NB4 (cell line): ENCODE measurements around the gene ANKRD28.

ENCODE experiments used
- POLR2A ChIP-seq: IDR thresholded peaks from 2 replicates; pipeline ENCODE4 v1.6.1; 2011; ENCODE audit warnings: mild to moderate bottlenecking; ENCODE audit not compliant: insufficient read length; ENCODE audit errors: extremely low read depth
- TF ChIP-seq, protein P1 (sequence below): IDR thresholded peaks from one replicate; pipeline ENCODE4 v1.5.1; 2012; ENCODE audit warnings: low read depth, low read length

DNA sequence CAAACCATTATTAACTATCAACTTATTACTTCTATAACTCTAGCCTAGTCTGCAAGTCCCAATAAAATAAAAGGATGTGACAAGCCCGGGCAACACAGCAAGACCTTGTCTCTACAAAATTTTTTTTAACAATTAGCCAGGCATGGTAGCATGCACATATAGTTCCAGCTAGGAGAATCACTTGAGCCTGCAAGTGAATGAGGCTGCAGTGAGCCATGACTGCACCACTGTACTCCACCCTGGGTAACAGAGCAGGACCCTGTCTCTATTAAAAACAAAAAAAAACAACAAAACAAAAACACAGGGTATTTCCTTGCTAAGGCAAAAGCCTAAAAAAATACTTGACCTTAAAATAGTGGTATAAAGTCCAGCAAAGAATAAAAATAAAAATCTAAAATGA lies 31.4 kb downstream of the ANKRD28 start:
- TF ChIP-seq, protein P1, sequence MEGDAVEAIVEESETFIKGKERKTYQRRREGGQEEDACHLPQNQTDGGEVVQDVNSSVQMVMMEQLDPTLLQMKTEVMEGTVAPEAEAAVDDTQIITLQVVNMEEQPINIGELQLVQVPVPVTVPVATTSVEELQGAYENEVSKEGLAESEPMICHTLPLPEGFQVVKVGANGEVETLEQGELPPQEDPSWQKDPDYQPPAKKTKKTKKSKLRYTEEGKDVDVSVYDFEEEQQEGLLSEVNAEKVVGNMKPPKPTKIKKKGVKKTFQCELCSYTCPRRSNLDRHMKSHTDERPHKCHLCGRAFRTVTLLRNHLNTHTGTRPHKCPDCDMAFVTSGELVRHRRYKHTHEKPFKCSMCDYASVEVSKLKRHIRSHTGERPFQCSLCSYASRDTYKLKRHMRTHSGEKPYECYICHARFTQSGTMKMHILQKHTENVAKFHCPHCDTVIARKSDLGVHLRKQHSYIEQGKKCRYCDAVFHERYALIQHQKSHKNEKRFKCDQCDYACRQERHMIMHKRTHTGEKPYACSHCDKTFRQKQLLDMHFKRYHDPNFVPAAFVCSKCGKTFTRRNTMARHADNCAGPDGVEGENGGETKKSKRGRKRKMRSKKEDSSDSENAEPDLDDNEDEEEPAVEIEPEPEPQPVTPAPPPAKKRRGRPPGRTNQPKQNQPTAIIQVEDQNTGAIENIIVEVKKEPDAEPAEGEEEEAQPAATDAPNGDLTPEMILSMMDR = no peak
- TF ChIP-seq POLR2A = no peak
